SK-MEL-5 (cell line): Measurements from ENCODE around the gene TMEM233. TPM values are rescaled to one million over a fixed set of nuclear protein-coding genes. Genes with fewer than 3 reads are reported as not detected.
A peak's percentile ranks its signal among the peaks of the same experiment; 100 is the strongest.
"Not testable (repeated sequence)": the region's sequence is repeated elsewhere in the genome, so short reads cannot be mapped to it uniquely, and the experiment has no call there.

Experiments used
- DNase-seq: peaks from one replicate; pipeline ENCODE4 v3.0.0-alpha.2; 2016; ENCODE audit warnings: low read depth, low spot score
- in situ Hi-C: cut with HindIII; loops from 2 replicates; pipeline ENCODE4 v1.10.0; 2016; ENCODE audit warnings: low sequenced_read_pairs, high pct_unique_total_duplicates, low pct_unique_long_range_greater_than_20kb
- total RNA-seq: library from RNA; depleted of rRNA; stranded (reverse); fragments of >200 nt; shearing (Covaris generic); gene quantifications from 2 replicates; pipeline ENCODE4 v1.2.3, GENCODE V29; 2014

Gene TMEM233
- total RNA-seq, 1 experiment from 2014 or later = 0.03 TPM

GRCh38 chr12:119601877-119602733 is 8.5 kb downstream of the TMEM233 start:
- in situ Hi-C loops = no loop called here

DNA sequence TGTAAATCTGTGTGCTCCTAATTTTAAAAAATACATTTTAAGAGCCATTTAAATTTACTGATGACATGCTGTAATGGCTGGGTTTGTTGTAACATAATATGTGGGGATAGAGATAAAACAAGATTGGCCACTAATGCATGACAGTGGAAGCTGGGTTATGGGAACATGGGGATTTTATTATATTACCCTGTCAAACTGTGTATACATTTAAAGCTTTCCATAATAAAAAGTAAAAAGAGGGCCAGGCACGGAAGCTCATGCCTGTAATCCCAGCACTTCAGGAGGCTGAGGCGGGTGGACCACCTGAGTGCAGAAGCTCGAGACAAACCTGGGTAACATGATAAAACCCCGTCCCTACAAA is 9.1 kb downstream of the TMEM233 start:
- in situ Hi-C loops = no loop called here
- DNase-seq = no peak

More at GRCh38 chr12:119601877-119602733, 8.5 kb downstream of the TMEM233 start:
- no peak for DNase-seq

DNA sequence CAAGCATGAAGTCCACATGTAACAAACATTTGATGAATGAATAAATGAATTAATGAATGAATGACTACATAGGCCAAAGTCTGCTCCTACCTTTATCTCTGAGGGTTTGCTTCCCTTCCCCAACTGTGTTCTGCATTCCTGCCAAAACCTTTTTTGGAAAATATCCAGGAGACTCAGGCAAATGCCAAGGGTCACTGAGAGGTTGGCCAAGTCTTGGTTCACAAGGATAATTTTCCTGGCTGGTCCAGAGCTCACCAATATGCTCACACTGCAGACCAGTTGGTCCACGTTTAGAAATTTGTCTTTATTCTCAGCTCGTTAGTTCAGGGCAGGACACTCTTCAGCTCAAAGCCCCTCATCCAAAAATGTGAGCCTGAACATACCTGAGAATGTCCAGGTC is 10.2 kb downstream of the TMEM233 start:
- in situ Hi-C loops = no loop called here
- no peak for DNase-seq

DNA sequence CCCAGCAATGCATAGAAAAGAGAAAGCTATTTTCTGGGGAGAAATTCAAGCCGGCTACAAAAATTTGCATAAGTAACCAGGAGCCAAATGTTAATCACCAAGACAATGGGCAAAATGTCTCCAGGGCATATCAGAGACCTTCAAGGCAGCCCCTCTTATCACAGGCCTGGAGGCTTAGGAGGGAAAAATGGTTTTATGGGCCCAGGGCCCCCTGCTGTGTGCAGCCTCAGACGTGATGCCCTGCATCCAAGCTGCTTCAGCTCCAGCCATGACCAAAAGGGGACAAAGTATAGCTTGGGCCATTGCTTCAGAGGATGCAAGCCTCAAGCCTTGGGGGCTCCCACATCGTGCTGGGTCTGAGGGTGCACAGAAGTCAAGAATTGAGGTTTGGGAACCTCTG is 15.8 kb downstream of the TMEM233 start:
- DNase-seq = no peak
- in situ Hi-C loops = no loop called here

GRCh38 chr12:119613319-119613936 is 19.9 kb downstream of the TMEM233 start:
- in situ Hi-C loops = no loop called here
- peak; percentile 85 for DNase-seq

DNA sequence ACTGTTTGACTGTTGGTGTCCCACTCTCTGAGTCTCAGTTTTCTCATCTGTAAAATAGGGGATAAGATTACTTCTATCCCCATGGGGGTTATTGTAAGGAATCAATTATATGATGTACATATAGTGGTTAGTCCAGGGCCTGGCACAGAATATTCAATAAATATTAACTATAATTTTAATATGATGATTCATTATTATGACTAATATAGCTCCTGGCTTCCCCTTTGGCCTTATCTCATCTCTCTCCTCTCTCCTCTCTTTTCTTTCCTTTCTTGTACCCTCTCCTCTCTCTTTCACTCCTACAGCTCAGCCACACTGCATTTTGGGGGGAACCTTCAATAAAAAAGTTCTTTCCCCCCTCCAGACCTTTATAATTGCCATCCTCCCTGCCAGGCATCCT is 21.1 kb downstream of the TMEM233 start:
- DNase-seq = no peak
- in situ Hi-C loops = no loop called here

GRCh38 chr12:119615518-119616475 is 22.2 kb downstream of the TMEM233 start:
- in situ Hi-C loops = no loop called here

DNA sequence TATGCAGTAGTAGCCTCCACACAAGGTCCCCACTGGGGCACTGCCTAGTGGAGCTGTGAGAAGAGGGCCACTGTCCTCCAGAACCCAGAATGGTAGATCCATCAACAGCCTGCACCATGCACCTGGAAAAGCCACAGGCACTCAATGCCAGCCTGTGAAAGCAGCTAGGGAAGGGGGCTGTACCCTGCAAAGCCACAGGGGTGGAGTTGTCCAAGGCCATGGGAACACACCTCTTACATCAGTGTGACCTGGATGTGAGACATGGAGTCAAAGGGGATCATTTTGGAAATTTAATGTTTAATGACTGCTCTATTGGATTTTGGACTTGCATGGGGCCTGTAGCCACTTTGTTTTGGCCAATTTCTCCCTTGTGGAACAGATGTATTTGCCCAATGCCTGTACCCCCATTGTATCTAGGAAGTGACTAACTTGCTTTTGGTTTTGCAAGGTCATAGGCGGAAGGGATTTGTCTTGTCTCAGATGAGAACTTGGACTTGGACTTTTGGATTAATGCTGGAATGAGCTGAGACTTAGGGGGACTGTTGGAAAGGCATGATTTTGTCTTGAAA is 24.8 kb downstream of the TMEM233 start:
- DNase-seq, in situ Hi-C loops: not testable (repeated sequence)

More at GRCh38 chr12:119615518-119616475, 22.2 kb downstream of the TMEM233 start:
- DNase-seq = no peak

- in situ Hi-C loops = no loop called here
These were observed 26.9 kb downstream of the TMEM233 start for GRCh38 chr12:119620490-119620889.

GRCh38 chr12:119621878-119622277 is 28.3 kb downstream of the TMEM233 start:
- in situ Hi-C loops = no loop called here

More at GRCh38 chr12:119620490-119620889, 26.9 kb downstream of the TMEM233 start:
- no peak for DNase-seq

GRCh38 chr12:119624966-119625365 is 31.4 kb downstream of the TMEM233 start:
- in situ Hi-C loops = no loop called here
- DNase-seq = no peak

More at GRCh38 chr12:119621878-119622277, 28.3 kb downstream of the TMEM233 start:
- DNase-seq = no peak

- in situ Hi-C loops = no loop called here
These were observed 33.6 kb downstream of the TMEM233 start for GRCh38 chr12:119627019-119627643.

DNA sequence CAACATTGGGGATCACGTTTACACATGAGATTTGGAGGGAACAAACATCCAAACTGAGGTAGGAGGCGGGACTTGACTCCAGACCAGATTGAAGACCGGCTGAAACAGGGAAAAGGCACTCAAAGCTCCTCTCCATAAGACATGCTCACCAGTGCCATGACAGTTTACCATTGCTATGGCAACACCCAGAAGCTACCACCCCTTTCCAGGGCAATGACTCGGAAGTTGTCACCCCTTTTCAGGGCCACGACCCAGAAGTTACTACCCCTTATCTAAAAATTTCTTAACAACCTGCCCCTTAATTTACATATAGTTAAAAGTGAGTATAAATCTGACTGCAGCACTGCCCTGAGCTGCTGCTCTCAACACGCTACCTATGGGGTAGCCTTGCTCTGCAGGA is 34.1 kb downstream of the TMEM233 start:
- in situ Hi-C loops = no loop called here
- no peak for DNase-seq

More at GRCh38 chr12:119627019-119627643, 33.6 kb downstream of the TMEM233 start:
- no peak for DNase-seq

DNA sequence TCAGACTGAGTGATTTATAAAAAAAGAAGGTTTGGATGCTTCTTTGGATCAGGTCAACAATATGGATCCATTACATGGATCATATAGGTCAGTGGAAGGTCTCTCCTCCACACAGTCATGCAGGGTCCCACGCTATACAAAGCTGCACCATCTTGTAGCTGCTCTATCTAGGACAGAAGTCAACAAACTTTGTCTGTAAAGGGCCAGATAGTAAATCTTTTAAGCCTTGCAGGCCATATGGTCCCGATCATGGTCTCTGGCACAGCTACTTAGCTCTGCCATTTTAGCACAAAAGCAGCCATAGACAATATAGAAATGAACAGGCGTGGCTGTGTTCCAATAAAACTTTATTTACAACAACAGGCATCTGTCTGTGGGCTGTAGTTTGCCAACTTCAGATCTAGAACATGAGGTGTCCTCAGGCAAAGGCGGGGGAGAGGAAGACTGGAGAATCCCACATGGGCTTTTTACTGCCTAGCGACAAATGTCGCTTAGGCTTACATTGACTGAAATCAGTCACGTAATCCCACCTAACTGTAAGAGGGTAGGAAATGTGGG is 36.7 kb downstream of the TMEM233 start:
- no peak for DNase-seq
- in situ Hi-C loops = no loop called here

- no peak for DNase-seq
- in situ Hi-C loops = no loop called here
These were observed 37.5 kb downstream of the TMEM233 start for GRCh38 chr12:119630962-119631550.

- no peak for DNase-seq
- in situ Hi-C loops = no loop called here
These were observed 38.5 kb downstream of the TMEM233 start for GRCh38 chr12:119631930-119632678.
